DOHH2 (cell line): ENCODE data around the gene PF4V1.

Source experiments
- H3F3A ChIP-seq: fragments of 200-600 bp; sonication (generic), shearing (Covaris generic); 2 replicates; pipeline ENCODE4 v1.6.0; 2016; ENCODE audit warnings: antibody characterized with exemption, mild to moderate bottlenecking; ENCODE audit not compliant: control insufficient read depth, insufficient read depth
- H3K27ac ChIP-seq: fragments of 200-600 bp; sonication (generic); 2 replicates; pipeline ENCODE4 v1.5.1; 2014; ENCODE audit warnings: low read depth, mild to moderate bottlenecking, low read length, moderate library complexity
- H3K27me3 ChIP-seq: fragments of 200-600 bp; sonication (generic); 2 replicates; pipeline ENCODE4 v1.6.1; 2014; ENCODE audit warnings: mild to moderate bottlenecking, low read length, mixed read lengths; ENCODE audit not compliant: control insufficient read depth
- H3K36me3 ChIP-seq: fragments of 200-600 bp; sonication (generic); 2 replicates; pipeline ENCODE4 v1.6.1; 2014; ENCODE audit warnings: mild to moderate bottlenecking, low read length, moderate library complexity, mixed read lengths; ENCODE audit not compliant: control insufficient read depth
- H3K4me1 ChIP-seq: fragments of 200-600 bp; sonication (generic); 2 replicates; pipeline ENCODE4 v1.6.1; 2014; ENCODE audit warnings: mild to moderate bottlenecking, low read length, mixed read lengths; ENCODE audit not compliant: control insufficient read depth
- H3K4me2 ChIP-seq: fragments of 200-600 bp; sonication (generic); 2 replicates; pipeline ENCODE4 v1.6.0; 2014; ENCODE audit warnings: mild to moderate bottlenecking, low read length, moderate library complexity
- H3K4me3 ChIP-seq: fragments of 200-600 bp; sonication (generic); 2 replicates; pipeline ENCODE4 v1.5.1; 2014; ENCODE audit warnings: mild to moderate bottlenecking, low read length, mixed read lengths
- H3K79me2 ChIP-seq: fragments of 200-600 bp; sonication (generic); 2 replicates; pipeline ENCODE4 v1.6.1; 2014; ENCODE audit warnings: mild to moderate bottlenecking, low read length, mixed read lengths; ENCODE audit not compliant: control insufficient read depth
- H3K9me2 ChIP-seq: fragments of 200-600 bp; sonication (generic); replicated peaks from 2 replicates; pipeline ENCODE4 v1.6.1; 2014; ENCODE audit warnings: mild to moderate bottlenecking, low read length, mixed read lengths; ENCODE audit not compliant: control insufficient read depth
- H3K9me3 ChIP-seq: fragments of 200-600 bp; sonication (generic); 2 replicates; pipeline ENCODE4 v1.6.1; 2014; ENCODE audit warnings: antibody characterized with exemption, low read length, mixed read lengths; ENCODE audit not compliant: control insufficient read depth, insufficient read depth
- H4K20me1 ChIP-seq: fragments of 200-600 bp; sonication (generic); 2 replicates; pipeline ENCODE4 v1.6.0; 2014; ENCODE audit warnings: low read depth, mild to moderate bottlenecking, antibody characterized with exemption, low read length, moderate library complexity; ENCODE audit not compliant: control insufficient read depth, insufficient read depth
- CTCF ChIP-seq: fragments of 200-600 bp; sonication (generic); IDR thresholded peaks from one replicate; pipeline ENCODE4 v1.5.1; 2014; ENCODE audit warnings: antibody characterized with exemption, mild to moderate bottlenecking, low read depth, low read length; ENCODE audit not compliant: poor library complexity, severe bottlenecking
- EZH2phosphoT487 ChIP-seq: fragments of 200-600 bp; sonication (generic); IDR thresholded peaks from 2 replicates; pipeline ENCODE4 v1.6.1; 2017; ENCODE audit warnings: borderline replicate concordance, mild to moderate bottlenecking, antibody characterized with exemption, low read length, moderate library complexity, mixed read lengths

PF4V1 gene

GRCh38 chr4:73874386-73874785 is 21.3 kb downstream of the PF4V1 start:
- H3K4me2 ChIP-seq, result no peak overlapping the region
- no peaks in the 10 kb centered on the region for H3K4me1 ChIP-seq
- no peaks in the 10 kb centered on the region for H3K9me2 ChIP-seq
- no peaks in the 10 kb centered on the region for H3K9me3 ChIP-seq
- H3F3A ChIP-seq, result no peaks in the 10 kb centered on the region
- H3K27me3 ChIP-seq, result no peaks in the 10 kb centered on the region
- H3K27ac ChIP-seq, result no peak overlapping the region
- TF ChIP-seq CTCF, result no peak
- no peak for TF ChIP-seq EZH2phosphoT487
- H3K36me3 ChIP-seq, result no peaks in the 10 kb centered on the region
- H3K4me3 ChIP-seq, result no peak overlapping the region
- no peaks in the 10 kb centered on the region for H3K79me2 ChIP-seq
- H4K20me1 ChIP-seq, result no peaks in the 10 kb centered on the region

GRCh38 chr4:73875401-73875800 is 22.3 kb downstream of the PF4V1 start:
- no peaks in the 10 kb centered on the region for H3K4me1 ChIP-seq
- no peaks in the 10 kb centered on the region for H3K79me2 ChIP-seq
- no peak overlapping the region for H3K4me3 ChIP-seq
- H3K27me3 ChIP-seq, result no peaks in the 10 kb centered on the region
- H3K36me3 ChIP-seq, result no peaks in the 10 kb centered on the region
- H3K9me3 ChIP-seq, result no peaks in the 10 kb centered on the region
- H3K27ac ChIP-seq, result no peak overlapping the region
- no peaks in the 10 kb centered on the region for H4K20me1 ChIP-seq
- no peaks in the 10 kb centered on the region for H3F3A ChIP-seq
- H3K4me2 ChIP-seq, result no peak overlapping the region
- TF ChIP-seq CTCF (no peak), EZH2phosphoT487 (no peak)
- no peaks in the 10 kb centered on the region for H3K9me2 ChIP-seq

GRCh38 chr4:73883306-73883705 is 30.2 kb downstream of the PF4V1 start:
- no peaks in the 10 kb centered on the region for H3K9me3 ChIP-seq
- H3K4me1 ChIP-seq, result no peaks in the 10 kb centered on the region
- no peaks in the 10 kb centered on the region for H3K79me2 ChIP-seq
- no peak for TF ChIP-seq EZH2phosphoT487
- TF ChIP-seq CTCF, result no peak
- peaks cover 3% of the 10 kb centered on the region; the same call in 1 of the 2 replicates for H3K27me3 ChIP-seq
- H3K4me2 ChIP-seq, result no peak overlapping the region
- H4K20me1 ChIP-seq, result no peaks in the 10 kb centered on the region
- H3K27ac ChIP-seq, result no peak overlapping the region
- H3K4me3 ChIP-seq, result no peak overlapping the region
- no peaks in the 10 kb centered on the region for H3K36me3 ChIP-seq
- H3F3A ChIP-seq, result no peaks in the 10 kb centered on the region
- H3K9me2 ChIP-seq, result no peaks in the 10 kb centered on the region

GRCh38 chr4:73885574-73886267 is 32.6 kb downstream of the PF4V1 start:
- TF ChIP-seq EZH2phosphoT487 (no peak), CTCF (no peak)
- Histone ChIP-seq H3K79me2 (no peaks in the 10 kb centered on the region), H3K36me3 (no peaks in the 10 kb centered on the region), H3F3A (no peaks in the 10 kb centered on the region), H3K4me2 (no peak overlapping the region), H3K27ac (no peak overlapping the region), H3K9me2 (no peaks in the 10 kb centered on the region), H3K4me1 (no peaks in the 10 kb centered on the region), H3K9me3 (no peaks in the 10 kb centered on the region), H4K20me1 (no peaks in the 10 kb centered on the region), H3K4me3 (no peak overlapping the region), H3K27me3 (peaks cover 3% of the 10 kb centered on the region; the same call in 1 of the 2 replicates)
